IMR-90 (cell line): Measurements from ENCODE around the gene GAS2L2. TPM values are rescaled to one million over a fixed set of nuclear protein-coding genes. Genes with fewer than 3 reads are reported as not detected.
A peak's percentile ranks its signal among the peaks of the same experiment; 100 is the strongest.

Experiments
- ATAC-seq: fragments of 200-7000 bp; cut with Tn5 transposase; 2 replicates; pipeline ENCODE4 v1.9.1; 2020; ENCODE audit warnings: low read depth, mild to moderate bottlenecking, moderate library complexity
- BruUV-seq: library from RNA; stranded (reverse); fragments of 400-500 nt; replicated peaks from 2 replicates; lab custom pipeline; 2021; lab: Mats Ljungman, UMichigan
- CTCF ChIA-PET: fragments of 300-600 bp; formaldehyde crosslinking; extraction: SDS; loops from one replicate; lab custom pipeline; 2021; ENCODE audit warnings: antibody characterized with exemption; lab: Yijun Ruan, JAX
- POLR2A ChIA-PET: fragments of 300-600 bp; sonication (Branson Sonifier 250); formaldehyde crosslinking; loops from one replicate; lab custom pipeline; 2022; ENCODE audit warnings: antibody characterized with exemption; ENCODE audit not compliant: unreplicated experiment; lab: Charles Lee
- DNase-seq: peaks from one replicate; pipeline ENCODE4 v3.0.0; 2013
- H2AFZ ChIP-seq: replicated peaks from 2 replicates; pipeline ENCODE3; 2013; ENCODE audit warnings: low read length, mild to moderate bottlenecking; ENCODE audit not compliant: poor library complexity
- H2AK5ac ChIP-seq: 2 replicates; pipeline ENCODE4 v1.6.1; 2013; ENCODE audit warnings: low read depth, low read length, inconsistent platforms
- H2AK9ac ChIP-seq: replicated peaks from 2 replicates; pipeline ENCODE3; 2013; ENCODE audit warnings: mild to moderate bottlenecking, low read depth, low read length, moderate library complexity; ENCODE audit not compliant: poor library complexity
- H2BK120ac ChIP-seq: 2 replicates; pipeline ENCODE4 v1.6.1; 2013; ENCODE audit warnings: low read depth, low read length, inconsistent platforms
- H2BK15ac ChIP-seq: 3 replicates; pipeline ENCODE4 v1.6.1; 2013; ENCODE audit warnings: low read depth, low read length, inconsistent platforms
- H2BK20ac ChIP-seq: 2 replicates; pipeline ENCODE4 v1.6.1; 2013; ENCODE audit warnings: low read depth, mild to moderate bottlenecking, inconsistent platforms, low read length, moderate library complexity
- H2BK5ac ChIP-seq: 2 replicates; pipeline ENCODE4 v1.6.1; 2013; ENCODE audit warnings: mild to moderate bottlenecking, low read depth, low read length, inconsistent platforms; ENCODE audit not compliant: poor library complexity, severe bottlenecking
- H3K14ac ChIP-seq: replicated peaks from 2 replicates; pipeline ENCODE4 v1.6.1; 2013; ENCODE audit warnings: low read depth, low read length, inconsistent platforms
- H3K18ac ChIP-seq: 2 replicates; pipeline ENCODE4 v1.6.1; 2013; ENCODE audit warnings: low read depth, low read length, control low read depth
- H3K23ac ChIP-seq: 2 replicates; pipeline ENCODE4 v1.6.1; 2013; ENCODE audit warnings: low read depth, low read length, inconsistent platforms
- H3K27ac ChIP-seq: 2 replicates; pipeline ENCODE4 v1.5.1; 2013; ENCODE audit warnings: mild to moderate bottlenecking, control low read depth, low read length; ENCODE audit not compliant: insufficient read depth
- H3K27me3 ChIP-seq: 2 replicates; pipeline ENCODE4 v1.6.1; 2013; ENCODE audit warnings: low read length; ENCODE audit not compliant: control insufficient read depth, insufficient read depth
- H3K36me3 ChIP-seq: 2 replicates; pipeline ENCODE4 v1.6.1; 2013; ENCODE audit warnings: low read length, mixed read lengths; ENCODE audit not compliant: control insufficient read depth, insufficient read depth
- H3K4ac ChIP-seq: 2 replicates; pipeline ENCODE4 v1.6.1; 2013; ENCODE audit warnings: low read depth, low read length, inconsistent platforms
- H3K4me1 ChIP-seq: 2 replicates; pipeline ENCODE4 v1.6.1; 2013; ENCODE audit warnings: low read length, mixed read lengths; ENCODE audit not compliant: control insufficient read depth, insufficient read depth
- H3K4me2 ChIP-seq: 2 replicates; pipeline ENCODE4 v1.6.1; 2013; ENCODE audit warnings: low read depth, mild to moderate bottlenecking, control low read depth, low read length, moderate library complexity
- H3K4me3 ChIP-seq: 2 replicates; pipeline ENCODE4 v1.5.1; 2013; ENCODE audit warnings: low read depth, mild to moderate bottlenecking, control low read depth, low read length, moderate library complexity; ENCODE audit not compliant: insufficient read depth
- H3K56ac ChIP-seq: 2 replicates; pipeline ENCODE4 v1.6.1; 2013; ENCODE audit warnings: low read length, inconsistent platforms; ENCODE audit not compliant: insufficient read depth; ENCODE audit errors: extremely low read depth
- H3K79me1 ChIP-seq, 2 experiments: 2 replicates each; pipeline ENCODE4 v1.6.1; 2013; ENCODE audit warnings: low read length in 2 of 2, inconsistent platforms in 1 of 2, low read depth in 1 of 2
- H3K9ac ChIP-seq: 2 replicates; pipeline ENCODE4 v1.6.1; 2013; ENCODE audit warnings: low read depth, low read length, control low read depth
- H3K9me1 ChIP-seq: 2 replicates; pipeline ENCODE4 v1.6.1; 2013; ENCODE audit warnings: low read length, inconsistent platforms; ENCODE audit not compliant: insufficient read depth
- H3K9me3 ChIP-seq: 2 replicates; pipeline ENCODE4 v1.6.1; 2013; ENCODE audit warnings: low read length; ENCODE audit not compliant: control insufficient read depth, insufficient read depth
- H4K20me1 ChIP-seq: 2 replicates; pipeline ENCODE4 v1.6.1; 2013; ENCODE audit warnings: low read length, inconsistent platforms; ENCODE audit not compliant: insufficient read depth
- H4K5ac ChIP-seq: 2 replicates; pipeline ENCODE4 v1.6.1; 2013; ENCODE audit warnings: mild to moderate bottlenecking, low read depth, low read length, control low read depth
- H4K8ac ChIP-seq, 2 experiments: 2 replicates each; pipeline ENCODE4 v1.6.1; 2013; ENCODE audit warnings: low read depth in 2 of 2, low read length in 2 of 2, control low read depth in 1 of 2, inconsistent platforms in 1 of 2
- H4K91ac ChIP-seq: 2 replicates; pipeline ENCODE4 v1.6.1; 2013; ENCODE audit warnings: low read depth, low read length, inconsistent platforms; ENCODE audit not compliant: insufficient read depth
- BHLHE40 ChIP-seq: fragments of 150-350 bp; IDR thresholded peaks from 2 replicates; pipeline ENCODE4 v1.6.1; 2016; ENCODE audit warnings: mild to moderate bottlenecking, low read depth, low read length
- CEBPB ChIP-seq: IDR thresholded peaks from 2 replicates; pipeline ENCODE4 v1.6.1; 2012; ENCODE audit warnings: low read depth, low read length, improper control_type of control experiment
- CTCF ChIP-seq: conservative IDR thresholded peaks from 2 replicates; pipeline ENCODE4 v1.5.1; 2012; ENCODE audit warnings: mild to moderate bottlenecking, low read depth, low read length, improper control_type of control experiment
- ELK1 ChIP-seq: fragments of 150-350 bp; IDR thresholded peaks from 2 replicates; pipeline ENCODE4 v1.6.1; 2016; ENCODE audit warnings: low read depth, mild to moderate bottlenecking, low read length, moderate library complexity, borderline replicate concordance
- FOS ChIP-seq: fragments of 150-350 bp; IDR thresholded peaks from 2 replicates; pipeline ENCODE4 v1.6.1; 2016; ENCODE audit warnings: low read depth, low read length
- MAFK ChIP-seq: IDR thresholded peaks from 2 replicates; pipeline ENCODE4 v1.6.1; 2012; ENCODE audit warnings: low read depth, low read length, improper control_type of control experiment
- MAZ ChIP-seq: IDR thresholded peaks from 2 replicates; pipeline ENCODE4 v1.6.1; 2012; ENCODE audit warnings: low read depth, mild to moderate bottlenecking, low read length, improper control_type of control experiment, moderate library complexity, borderline replicate concordance
- MXI1 ChIP-seq: IDR thresholded peaks from 2 replicates; pipeline ENCODE4 v1.6.1; 2012; ENCODE audit warnings: low read depth, mild to moderate bottlenecking, low read length, moderate library complexity, borderline replicate concordance
- NFE2L2 ChIP-seq: fragments of 150-350 bp; IDR thresholded peaks from 2 replicates; pipeline ENCODE4 v1.6.1; 2016; ENCODE audit warnings: low read depth, mild to moderate bottlenecking, low read length
- RAD21 ChIP-seq: IDR thresholded peaks from 2 replicates; pipeline ENCODE4 v1.6.1; 2012; ENCODE audit warnings: low read length, improper control_type of control experiment
- RCOR1 ChIP-seq: IDR thresholded peaks from 2 replicates; pipeline ENCODE4 v1.6.1; 2012; ENCODE audit warnings: mild to moderate bottlenecking, low read length, improper control_type of control experiment; ENCODE audit not compliant: insufficient replicate concordance
- RFX5 ChIP-seq: IDR thresholded peaks from 2 replicates; pipeline ENCODE4 v1.8.0; 2012; ENCODE audit warnings: low read depth, mild to moderate bottlenecking, low read length, moderate library complexity
- SMC3 ChIP-seq: fragments of 150-350 bp; IDR thresholded peaks from 2 replicates; pipeline ENCODE4 v1.6.1; 2016; ENCODE audit warnings: low read depth, mild to moderate bottlenecking, antibody characterized with exemption, low read length, moderate library complexity
- USF2 ChIP-seq: fragments of 150-350 bp; IDR thresholded peaks from 2 replicates; pipeline ENCODE4 v1.6.1; 2017; ENCODE audit warnings: mild to moderate bottlenecking, antibody characterized with exemption, low read length, low read depth
- WGBS, 2 experiments: methylation state at CpG; one replicate each; pipeline versions ENCODE4 v1.1.5 to v1.1.7; 2013; ENCODE audit warnings: missing lambda C conversion rate in 2 of 2; ENCODE audit not compliant: insufficient read length in 1 of 2; ENCODE audit errors: extremely low coverage in 2 of 2; 5-methylcytosine and 5-hydroxymethylcytosine counted together
- dilution Hi-C: fragments of 300-500 bp; cut with HindIII; formaldehyde crosslinking; loops from one replicate; pipeline ENCODE4 v1.14.3; 2018; ENCODE audit warnings: low sequenced_read_pairs; ENCODE audit not compliant: unreplicated experiment
- in situ Hi-C: fragments of 300-500 bp; cut with MboI; formaldehyde crosslinking; loops from 3 replicates; pipeline ENCODE4 v1.14.3; 2019; ENCODE audit warnings: low sequenced_read_pairs, inconsistent platforms, mixed read lengths
- intact Hi-C: fragments of 100-400 bp; cut with micrococcal nuclease; formaldehyde crosslinking; loops from 2 replicates; pipeline ENCODE4 v1.10.0; 2022
- polyA plus RNA-seq, 3 experiments: library from polyadenylated mRNA; depleted of rRNA; stranded (reverse); fragments of >200 nt; gene quantifications; 2 replicates each; pipeline ENCODE4 v1.2.3, GENCODE V29; 2012; ENCODE audit warnings: low replicate concordance in 1 of 3
- total RNA-seq: library from RNA; depleted of rRNA; stranded (reverse); fragments of >200 nt; gene quantifications from 2 replicates; pipeline ENCODE4 v1.2.3, GENCODE V29; 2012

Gene GAS2L2
- total and polyA plus RNA-seq, 2 of the 4 experiments (the other 2 are of a cell fraction): 0.02 TPM; not detected in 1

- Histone ChIP-seq H3K36me3 (no peaks in the 10 kb centered on the region), H3K79me1 (no peaks in the 10 kb centered on the region), H3K4me3 (peak overlapping the region; percentile 35; the same call in 1 of the 2 replicates), H2BK20ac (no peak overlapping the region), H2BK15ac (no peak overlapping the region), H3K18ac (no peak overlapping the region), H3K9me3 (no peaks in the 10 kb centered on the region), H4K20me1 (peaks cover 8% of the 10 kb centered on the region; the same call in 1 of the 2 replicates), H3K9ac (peak overlapping the region; percentile 71; the same call in 1 of the 2 replicates), H2BK120ac (no peak overlapping the region), H4K91ac (no peak overlapping the region), H3K9me1 (no peaks in the 10 kb centered on the region), H4K8ac (no peak overlapping the region), H4K5ac (no peak overlapping the region), H3K27ac (no peak overlapping the region; the same call in 1 of the 2 replicates), H3K4me2 (peak overlapping the region; percentile 95), H2AK9ac (peak overlapping the region; percentile 85), H3K4ac (no peak overlapping the region), H3K23ac (no peak overlapping the region), H3K27me3 (peaks cover 26% of the 10 kb centered on the region), H2AFZ (peak overlapping the region; percentile 93), H3K56ac (no peak overlapping the region), H3K14ac (no peak overlapping the region), H2BK5ac (no peak overlapping the region), H3K4me1 (peaks cover 3% of the 10 kb centered on the region), H2AK5ac (no peak overlapping the region)
- ChIA-PET POLR2A (no interaction called here), CTCF (interaction anchor here (0.6 to 2.6 kb wide), 21 partner anchors 9 to 456 kb away, joined by 3 to 34 read pairs (median 6); partner anchors contain the start of genes MMP28 and TAF15)
- BruUV-seq: no TSS peak
- in situ Hi-C loops: loop anchor here (5.0 kb wide), 1 partner anchor 44 kb away; the partner anchor contains the start of gene TAF15
- 0% methylated on average over 3 of the region's 17 CpGs; no CpG with 5 or more reads in 1 of the 2 experiments for WGBS, 2 experiments
- TF ChIP-seq USF2 (no peak), MAFK (no peak), MXI1 (no peak), RFX5 (no peak), MAZ (no peak), CTCF (no peak), ELK1 (no peak), BHLHE40 (no peak), SMC3 (no peak), NFE2L2 (no peak), RCOR1 (no peak), CEBPB (no peak), RAD21 (no peak), FOS (no peak)
- dilution Hi-C loops: no loop called here
- ATAC-seq (no peak; the same call in 1 of the 2 replicates), DNase-seq (no peak)
- intact Hi-C loops: loop anchor here (1.0 kb wide), 1 partner anchor 41 kb away; no protein-coding TSS in a partner anchor
Observed at GRCh38 chr17:35763767-35764122, 10.7 kb upstream of the GAS2L2 start.
